Right cardiac atrium (tissue), 5 donors: ENCODE data around the gene SGCD. TPM values are rescaled to one million over a fixed set of nuclear protein-coding genes. Genes with fewer than 3 reads are reported as not detected.

ENCODE experiments used
- ATAC-seq, 2 donors: fragments of 200-7000 bp; cut with Tn5 transposase; one replicate each; pipeline versions ENCODE4 v1.8.0 to v1.9.1; 2020; ENCODE audit warnings: moderate library complexity in 2 of 2, mild to moderate bottlenecking in 1 of 2
- DNase-seq, 3 donors: peaks; one replicate each; pipeline ENCODE4 v3.0.0-alpha.2; 2020
- H3K27ac ChIP-seq: one replicate; pipeline ENCODE4 v1.5.1; 2013; ENCODE audit warnings: mild to moderate bottlenecking, low read length, control low read depth, moderate library complexity
- H3K27me3 ChIP-seq: one replicate; pipeline ENCODE4 v1.6.1; 2013; ENCODE audit not compliant: control insufficient read depth, insufficient read depth
- H3K4me1 ChIP-seq: one replicate; pipeline ENCODE4 v1.6.1; 2013; ENCODE audit warnings: low read length; ENCODE audit not compliant: control insufficient read depth, insufficient read depth
- H3K4me3 ChIP-seq: one replicate; pipeline ENCODE4 v1.5.1; 2013; ENCODE audit warnings: low read length, control low read depth
- H3K9me3 ChIP-seq: one replicate; pipeline ENCODE4 v1.6.1; 2013; ENCODE audit warnings: low read length; ENCODE audit not compliant: control insufficient read depth
- WGBS: extraction: QIAGEN DNeasy Blood & Tissue Kit; methylation state at CpG from one replicate; pipeline ENCODE4 v1.1.7; 2013; 5-methylcytosine and 5-hydroxymethylcytosine counted together
- intact Hi-C, 4 donors: fragments of 100-400 bp; cut with DNase I; formaldehyde crosslinking; loops; one replicate each; pipeline versions ENCODE4 v1.11.0 to v1.14.0; 2022 to 2023
- polyA plus RNA-seq: library from polyadenylated mRNA; stranded (reverse); fragments of 200-250 nt; gene quantifications from one replicate; pipeline ENCODE4 v1.2.3, GENCODE V29; 2013
- total RNA-seq, 4 donors: library from RNA; stranded (reverse); fragmentation: NEBNext Ultra II Directional; extraction: Animal tissue kit (Norgen Biotek cat#: 25700); gene quantifications; one replicate each; pipeline ENCODE4 v1.2.1, GENCODE V29; 2021
- donor health status: healthy with polysubstance abuse.
- donor health status: DM: no; HTN: yes; CAD: no.
- donor health status: DM: no; HTN: no; CAD: no.
- donor health status: DM: no; HTN: yes; CAD: no; lungs with severe emphysema.
- donor health status: DM: yes; HTN: yes; CAD: no.

Gene SGCD
- total and polyA plus RNA-seq, 5 donors = 23.2 to 151 (median 75.8) TPM

GRCh38 chr5:156581725-156582124, 254.8 kb downstream of the SGCD start:
- H3K27ac ChIP-seq = peak overlapping the region; percentile 85
- ATAC-seq (peak in 1 of 2 donors; percentile 32), DNase-seq (no peak)
- 77% methylated on average over 3 of the region's 3 CpGs for WGBS
- intact Hi-C loops = no loop called here
- H3K27me3 ChIP-seq = no peaks in the 10 kb centered on the region
- H3K4me1 ChIP-seq = peaks cover 6% of the 10 kb centered on the region
- H3K9me3 ChIP-seq = no peaks in the 10 kb centered on the region
- no peak overlapping the region for H3K4me3 ChIP-seq

- H3K4me3 ChIP-seq = no peak overlapping the region
- peak overlapping the region; percentile 98 for H3K27ac ChIP-seq
- H3K9me3 ChIP-seq = no peaks in the 10 kb centered on the region
- H3K27me3 ChIP-seq = no peaks in the 10 kb centered on the region
- DNase-seq = no peak
- H3K4me1 ChIP-seq = peaks cover 6% of the 10 kb centered on the region
- intact Hi-C loops = no loop called here
- peak; percentile 91 to 94 for ATAC-seq
- WGBS = 38% methylated on average over 2 of the region's 2 CpGs
These were observed 255.2 kb downstream of the SGCD start for GRCh38 chr5:156582193-156582598.

GRCh38 chr5:156584871-156585270, 257.9 kb downstream of the SGCD start:
- Histone ChIP-seq H3K4me1 (peaks cover 6% of the 10 kb centered on the region), H3K27me3 (no peaks in the 10 kb centered on the region), H3K4me3 (no peak overlapping the region), H3K27ac (peak overlapping the region; percentile 64), H3K9me3 (no peaks in the 10 kb centered on the region)
- intact Hi-C loops = no loop called here
- ATAC-seq = peak in 1 of 2 donors; percentile 62
- DNase-seq = peak in 1 of 3 donors; percentile 37

- H3K4me1 ChIP-seq = peaks cover 6% of the 10 kb centered on the region
- H3K27ac ChIP-seq = no peak overlapping the region
- DNase-seq (no peak), ATAC-seq (no peak)
- no peaks in the 10 kb centered on the region for H3K27me3 ChIP-seq
- intact Hi-C loops = no loop called here
- H3K4me3 ChIP-seq = no peak overlapping the region
- WGBS = 69% methylated on average over 4 of the region's 4 CpGs
- H3K9me3 ChIP-seq = no peaks in the 10 kb centered on the region
These were observed 259.0 kb downstream of the SGCD start for GRCh38 chr5:156585999-156586398.

GRCh38 chr5:156587012-156587411, 260.0 kb downstream of the SGCD start:
- whole genome bisulfite sequencing = 10% methylated on average over 2 of the region's 2 CpGs
- no peaks in the 10 kb centered on the region for H3K9me3 ChIP-seq
- ATAC-seq = no peak
- DNase-seq = no peak
- intact Hi-C loops = no loop called here
- H3K4me1 ChIP-seq = peaks cover 4% of the 10 kb centered on the region
- no peaks in the 10 kb centered on the region for H3K27me3 ChIP-seq
- no peak overlapping the region for H3K4me3 ChIP-seq
- peak overlapping the region; percentile 52 for H3K27ac ChIP-seq

GRCh38 chr5:156588306-156588705, 261.3 kb downstream of the SGCD start:
- ATAC-seq (no peak), DNase-seq (no peak)
- Histone ChIP-seq H3K27ac (no peak overlapping the region), H3K4me3 (no peak overlapping the region), H3K9me3 (no peaks in the 10 kb centered on the region), H3K4me1 (peaks cover 4% of the 10 kb centered on the region), H3K27me3 (no peaks in the 10 kb centered on the region)
- WGBS = 81% methylated on average over 2 of the region's 2 CpGs
- intact Hi-C loops = no loop called here

GRCh38 chr5:156589104-156589945, 262.4 kb downstream of the SGCD start:
- Histone ChIP-seq H3K27ac (no peak overlapping the region), H3K27me3 (no peaks in the 10 kb centered on the region), H3K4me3 (no peak overlapping the region), H3K9me3 (no peaks in the 10 kb centered on the region), H3K4me1 (peaks cover 2% of the 10 kb centered on the region)
- WGBS = 68% methylated on average over 4 of the region's 4 CpGs
- intact Hi-C loops = no loop called here
- DNase-seq (no peak), ATAC-seq (no peak)

GRCh38 chr5:156589946-156590216, 262.9 kb downstream of the SGCD start:
- Histone ChIP-seq H3K27ac (no peak overlapping the region), H3K9me3 (no peaks in the 10 kb centered on the region), H3K27me3 (no peaks in the 10 kb centered on the region), H3K4me3 (no peak overlapping the region), H3K4me1 (peaks cover 1% of the 10 kb centered on the region)
- intact Hi-C loops = loop anchor here in 1 of 4 donors (10.0 kb wide), 1 partner anchor 95 kb away; no protein-coding TSS in a partner anchor
- ATAC-seq (no peak), DNase-seq (no peak)
- 73% methylated on average over 4 of the region's 4 CpGs for whole genome bisulfite sequencing

GRCh38 chr5:156590978-156591377, 264.0 kb downstream of the SGCD start:
- intact Hi-C loops = loop anchor here in 1 of 4 donors (10.0 kb wide), 1 partner anchor 94 kb away; no protein-coding TSS in a partner anchor
- H3K9me3 ChIP-seq = no peaks in the 10 kb centered on the region
- ATAC-seq (no peak), DNase-seq (no peak)
- H3K27me3 ChIP-seq = no peaks in the 10 kb centered on the region
- peaks cover 1% of the 10 kb centered on the region for H3K4me1 ChIP-seq
- no peak overlapping the region for H3K27ac ChIP-seq
- H3K4me3 ChIP-seq = no peak overlapping the region

- no peak for DNase-seq
- Histone ChIP-seq H3K4me3 (no peak overlapping the region), H3K27ac (no peak overlapping the region), H3K4me1 (peaks cover 1% of the 10 kb centered on the region), H3K9me3 (no peaks in the 10 kb centered on the region), H3K27me3 (no peaks in the 10 kb centered on the region)
- intact Hi-C loops = loop anchor here in 1 of 4 donors (10.0 kb wide), 1 partner anchor 93 kb away; no protein-coding TSS in a partner anchor
- ATAC-seq = no peak
These were observed 264.7 kb downstream of the SGCD start for GRCh38 chr5:156591631-156592030.

GRCh38 chr5:156593546-156593945, 266.6 kb downstream of the SGCD start:
- ATAC-seq (no peak), DNase-seq (no peak)
- intact Hi-C loops = loop anchor here in 1 of 4 donors (10.0 kb wide), 1 partner anchor 91 kb away; no protein-coding TSS in a partner anchor
- Histone ChIP-seq H3K4me1 (peaks cover 4% of the 10 kb centered on the region), H3K27me3 (no peaks in the 10 kb centered on the region), H3K27ac (no peak overlapping the region), H3K4me3 (no peak overlapping the region), H3K9me3 (no peaks in the 10 kb centered on the region)
- 51% methylated on average over 1 of the region's 1 CpG for WGBS
